ENCODE results near the gene TRHDE. TPM values are rescaled to one million over a fixed set of nuclear protein-coding genes. Genes with fewer than 3 reads are reported as not detected.

Gene TRHDE
- total RNA-seq, 1 experiment from 2014 or later = 16.5 TPM

GRCh38 chr12:72453550-72453949 lies 181.4 kb downstream of the TRHDE start:
- POLR2A ChIA-PET (ENCODE audit: unreplicated experiment) = no interaction called here

GRCh38 chr12:72464471-72464870 lies 192.3 kb downstream of the TRHDE start:
- ChIA-PET CTCF (no interaction called here), POLR2A (ENCODE audit: unreplicated experiment) (interaction anchor here (0.6 kb wide), 1 partner anchor 593 kb away, joined by 3 read pairs; no protein-coding TSS in a partner anchor)
- Histone ChIP-seq H3F3A (ENCODE audit: low read length, unreplicated experiment) (no peaks in the 10 kb centered on the region), H3K4me1 (ENCODE audit: insufficient read depth, low read length) (no peaks in the 10 kb centered on the region), H3K4me3 (ENCODE audit: low read length) (no peak overlapping the region), H4K20me1 (ENCODE audit: low read length) (no peaks in the 10 kb centered on the region), H3K9ac (ENCODE audit: low read length) (no peak overlapping the region), H3K36me3 (ENCODE audit: low read depth, low read length) (no peaks in the 10 kb centered on the region), H3K4me2 (ENCODE audit: low read length) (no peak overlapping the region), H2AFZ (ENCODE audit: low read length) (no peak overlapping the region), H3K27me3 (ENCODE audit: low read length) (no peaks in the 10 kb centered on the region), H3K9me3 (ENCODE audit: low read length) (no peaks in the 10 kb centered on the region), H3K9me2 (replicated peaks; ENCODE audit: low read length) (no peaks in the 10 kb centered on the region), H3K27ac (ENCODE audit: low read length) (no peak overlapping the region), H3K79me2 (ENCODE audit: low read length) (no peaks in the 10 kb centered on the region)
- no TSS peak for BruUV-seq (replicated peaks)
- intact Hi-C loops (cut with micrococcal nuclease) = no loop called here
- no peak for DNase-seq
- TF ChIP-seq EZH2phosphoT487 (IDR thresholded peaks at IDR 0.05; ENCODE audit: borderline replicate concordance, low read length) (no peak), EZH2 (IDR thresholded peaks at IDR 0.05; ENCODE audit: low read length, unreplicated experiment) (no peak), CTCF (conservative IDR thresholded peaks at IDR 0.05; ENCODE audit: low read depth, low read length) (no peak)
- no peak for ATAC-seq

More at GRCh38 chr12:72453550-72453949, 181.4 kb downstream of the TRHDE start:
- H3K27me3 ChIP-seq (ENCODE audit: low read length) = no peaks in the 10 kb centered on the region
- intact Hi-C loops (cut with micrococcal nuclease) = no loop called here
- H3K27ac ChIP-seq (ENCODE audit: low read length) = no peak overlapping the region
- no peak overlapping the region for H2AFZ ChIP-seq (ENCODE audit: low read length)
- no peaks in the 10 kb centered on the region for H3K9me2 ChIP-seq (replicated peaks; ENCODE audit: low read length)
- no peak overlapping the region for H3K4me2 ChIP-seq (ENCODE audit: low read length)
- H3K9ac ChIP-seq (ENCODE audit: low read length) = no peak overlapping the region
- CTCF ChIA-PET = no interaction called here
- H3F3A ChIP-seq (ENCODE audit: low read length, unreplicated experiment) = no peaks in the 10 kb centered on the region
- no peaks in the 10 kb centered on the region for H3K4me1 ChIP-seq (ENCODE audit: insufficient read depth, low read length)
- H4K20me1 ChIP-seq (ENCODE audit: low read length) = no peaks in the 10 kb centered on the region
- DNase-seq (no peak), ATAC-seq (no peak)
- TF ChIP-seq EZH2phosphoT487 (IDR thresholded peaks at IDR 0.05; ENCODE audit: borderline replicate concordance, low read length) (no peak), EZH2 (IDR thresholded peaks at IDR 0.05; ENCODE audit: low read length, unreplicated experiment) (no peak)
- H3K79me2 ChIP-seq (ENCODE audit: low read length) = no peaks in the 10 kb centered on the region
- no TSS peak for BruUV-seq (replicated peaks)
- H3K9me3 ChIP-seq (ENCODE audit: low read length) = 0 out of 2 replicates have a peak, but pooled peaks cover 5% of the 10 kb centered on the region
- no peaks in the 10 kb centered on the region for H3K36me3 ChIP-seq (ENCODE audit: low read depth, low read length)
- H3K4me3 ChIP-seq (ENCODE audit: low read length) = no peak overlapping the region

- H3K9ac ChIP-seq (ENCODE audit: low read length) = no peak overlapping the region
- TF ChIP-seq EZH2phosphoT487 (IDR thresholded peaks at IDR 0.05; ENCODE audit: borderline replicate concordance, low read length) = no peak
- TF ChIP-seq CTCF (conservative IDR thresholded peaks at IDR 0.05; ENCODE audit: low read depth, low read length) = no peak
- TF ChIP-seq EZH2 (IDR thresholded peaks at IDR 0.05; ENCODE audit: low read length, unreplicated experiment) = no peak
- no peak overlapping the region for H3K4me2 ChIP-seq (ENCODE audit: low read length)
- H3K36me3 ChIP-seq (ENCODE audit: low read depth, low read length) = no peaks in the 10 kb centered on the region
- no peaks in the 10 kb centered on the region for H3K27me3 ChIP-seq (ENCODE audit: low read length)
- ATAC-seq (no peak), DNase-seq (no peak)
- CTCF ChIA-PET = no interaction called here
- H3K79me2 ChIP-seq (ENCODE audit: low read length) = no peaks in the 10 kb centered on the region
- POLR2A ChIA-PET (ENCODE audit: unreplicated experiment) = interaction anchor here (0.6 kb wide), 2 partner anchors 383 to 594 kb away, joined by 3 to 4 read pairs; no protein-coding TSS in a partner anchor
- no peaks in the 10 kb centered on the region for H3F3A ChIP-seq (ENCODE audit: low read length, unreplicated experiment)
- no peaks in the 10 kb centered on the region for H3K9me3 ChIP-seq (ENCODE audit: low read length)
- no peak overlapping the region for H3K27ac ChIP-seq (ENCODE audit: low read length)
- H4K20me1 ChIP-seq (ENCODE audit: low read length) = no peaks in the 10 kb centered on the region
- no peaks in the 10 kb centered on the region for H3K9me2 ChIP-seq (replicated peaks; ENCODE audit: low read length)
- no TSS peak for BruUV-seq (replicated peaks)
- H2AFZ ChIP-seq (ENCODE audit: low read length) = no peak overlapping the region
- intact Hi-C loops (cut with micrococcal nuclease) = no loop called here
- no peak overlapping the region for H3K4me3 ChIP-seq (ENCODE audit: low read length)
- H3K4me1 ChIP-seq (ENCODE audit: insufficient read depth, low read length) = no peaks in the 10 kb centered on the region
Measured at GRCh38 chr12:72465155-72465554, 193.0 kb downstream of the TRHDE start.
